Activated naive CD4-positive, alpha-beta T cell treated with anti-CD3 and anti-CD28 coated beads, Interleukin-2, amount 50 U/mL, for 72 hours (primary cell): Measurements from ENCODE around the gene DICER1. TPM values are rescaled to one million over a fixed set of nuclear protein-coding genes. Genes with fewer than 3 reads are reported as not detected.

Experiments used
- ATAC-seq, 2 donors: fragments of 150-1000 bp; cut with Tn5 transposase; 2 replicates each; pipeline ENCODE4 v1.10.0; 2021; ENCODE audit warnings: mild to moderate bottlenecking in 2 of 2, moderate library complexity in 2 of 2
- DNase-seq, 2 donors: peaks; one replicate each; pipeline ENCODE4 v3.0.0; 2021 to 2022; ENCODE audit warnings: low spot score in 2 of 2
- H3K27ac Mint-ChIP-seq, 2 donors: one replicate each; pipeline ENCODE4 v1.8.0; 2022; ENCODE audit warnings: mild to moderate bottlenecking in 2 of 2, mixed read lengths in 2 of 2
- H3K36me3 Mint-ChIP-seq, 2 donors: one replicate each; pipeline ENCODE4 v1.8.0; 2022; ENCODE audit warnings: mixed read lengths in 2 of 2
- H3K9me3 Mint-ChIP-seq, 2 donors: one replicate each; pipeline ENCODE4 v1.8.0; 2022; ENCODE audit warnings: mixed read lengths in 2 of 2
- total RNA-seq, 2 donors: library from RNA; stranded (reverse); gene quantifications; one replicate each; pipeline ENCODE4 v1.2.3, GENCODE V29; 2022

The DICER1 gene
- total RNA-seq, 2 donors from 2014 or later = 48.7 to 51.0 TPM

GRCh38 chr14:95163666-95164065 lies 6.3 kb upstream of the DICER1 start:
- Mint-ChIP-seq H3K36me3 (peaks cover 14 to 20% of the 10 kb centered on the region in 2 donors), H3K9me3 (peaks cover 7 to 15% of the 10 kb centered on the region in 2 donors), H3K27ac (no peak overlapping the region)
- DNase-seq (no peak), ATAC-seq (no peak)

- DNase-seq (no peak), ATAC-seq (no peak)
- Mint-ChIP-seq H3K27ac (no peak overlapping the region), H3K36me3 (peaks cover 14 to 20% of the 10 kb centered on the region in 2 donors), H3K9me3 (peaks cover 7 to 15% of the 10 kb centered on the region in 2 donors)
These were observed 5.8 kb upstream of the DICER1 start for GRCh38 chr14:95163132-95163531.

DNA sequence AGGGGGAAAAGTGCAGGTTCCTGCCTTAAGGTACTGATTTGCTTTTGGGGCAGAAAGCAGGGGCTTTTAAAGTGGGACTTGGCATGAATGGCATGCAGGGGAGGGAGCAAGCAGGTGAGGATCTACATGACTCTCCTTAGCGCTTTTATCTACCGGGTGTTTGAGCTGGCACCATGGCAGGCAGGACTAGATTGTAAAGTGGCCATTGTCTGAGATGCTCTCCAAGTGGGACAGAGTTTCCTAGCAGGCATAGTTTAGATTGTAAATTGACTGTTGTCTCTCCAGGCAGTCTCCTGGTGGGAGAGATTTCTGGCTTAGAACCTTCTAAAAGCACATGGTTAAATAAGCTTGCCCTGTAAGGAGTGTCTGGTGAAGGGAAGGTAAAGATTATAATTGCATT lies 5.3 kb upstream of the DICER1 start:
- no peak for ATAC-seq
- Mint-ChIP-seq H3K9me3 (peaks cover 7 to 15% of the 10 kb centered on the region in 2 donors), H3K27ac (no peak overlapping the region), H3K36me3 (peaks cover 19 to 20% of the 10 kb centered on the region in 2 donors)
- no peak for DNase-seq

DNA sequence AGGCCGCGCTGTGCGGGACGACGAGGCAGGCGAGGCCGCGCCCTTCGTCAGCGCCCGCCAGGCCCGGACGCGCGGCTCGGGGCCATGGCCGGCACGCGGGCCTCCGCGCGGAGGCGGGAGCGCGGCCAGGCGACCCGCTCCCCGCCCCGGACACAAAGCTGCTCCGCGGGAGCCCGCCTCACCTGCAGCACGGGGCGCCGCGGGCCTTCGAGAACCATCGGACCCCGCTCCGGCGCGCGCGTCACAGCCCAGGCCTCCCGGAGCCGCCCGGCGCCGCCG lies 342 bp downstream of the DICER1 start:
- ATAC-seq = peak; percentile 35 to 45
- Mint-ChIP-seq H3K27ac (peak overlapping the region; percentile 95 to 99), H3K36me3 (peaks cover 5 to 11% of the 10 kb centered on the region in 2 donors), H3K9me3 (no peaks in the 10 kb centered on the region)
- DNase-seq = no peak

GRCh38 chr14:95156161-95157047 lies 925 bp downstream of the DICER1 start:
- Mint-ChIP-seq H3K9me3 (no peaks in the 10 kb centered on the region), H3K36me3 (peaks cover 5 to 11% of the 10 kb centered on the region in 2 donors), H3K27ac (peak overlapping the region; percentile 83 to 95)
- DNase-seq = peak; percentile 46 to 61
- ATAC-seq = peak; percentile 20 to 46

DNA sequence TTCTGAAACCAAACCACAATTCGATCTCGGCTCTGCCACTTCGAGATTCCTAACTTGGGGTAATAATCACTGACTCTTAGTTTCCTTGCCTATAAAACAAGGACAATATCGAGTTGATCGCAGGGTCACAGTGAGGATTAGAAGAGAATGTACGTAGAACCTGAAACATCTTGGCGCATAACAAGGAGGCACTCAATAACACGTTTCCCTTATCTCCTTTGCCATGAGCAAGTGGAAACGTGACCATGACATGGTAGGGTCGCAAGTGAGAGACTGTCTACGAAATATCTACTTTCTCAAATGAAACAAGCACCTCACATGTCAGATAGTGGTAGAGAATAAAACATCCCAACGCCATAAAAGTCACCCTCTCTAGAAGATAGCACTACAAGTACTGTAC lies 2.3 kb downstream of the DICER1 start:
- Mint-ChIP-seq H3K9me3 (no peaks in the 10 kb centered on the region), H3K36me3 (peaks cover 5 to 11% of the 10 kb centered on the region in 2 donors), H3K27ac (peak overlapping the region; percentile 44 to 95)
- DNase-seq (no peak), ATAC-seq (no peak)

DNA sequence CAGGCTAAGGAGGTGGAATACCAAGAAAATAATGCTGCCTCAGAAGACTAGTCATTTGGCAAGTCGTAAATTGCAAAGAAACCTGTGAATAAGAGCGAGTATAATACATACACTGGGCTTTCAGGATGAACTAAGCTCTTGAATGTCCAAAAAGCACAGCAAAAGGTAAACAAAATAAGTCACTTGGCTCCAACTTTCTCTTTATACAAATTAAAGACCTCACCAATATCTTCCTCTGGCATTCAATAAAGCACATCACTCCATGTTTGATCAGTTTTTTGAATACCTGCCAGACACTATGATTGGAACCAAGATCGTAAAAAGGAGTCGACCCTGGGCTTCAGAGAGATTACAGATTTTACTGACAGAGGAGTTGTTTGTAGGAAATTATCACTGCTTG lies 3.5 kb downstream of the DICER1 start:
- ATAC-seq = no peak
- DNase-seq = no peak
- Mint-ChIP-seq H3K9me3 (no peaks in the 10 kb centered on the region), H3K36me3 (peaks cover 5 to 11% of the 10 kb centered on the region in 2 donors), H3K27ac (no peak overlapping the region)

- no peak overlapping the region for H3K27ac Mint-ChIP-seq
- ATAC-seq = no peak
- H3K9me3 Mint-ChIP-seq = peaks cover 3 to 7% of the 10 kb centered on the region in 2 donors
- H3K36me3 Mint-ChIP-seq = peaks cover 15 to 23% of the 10 kb centered on the region in 2 donors
- DNase-seq = no peak
These were observed 5.8 kb downstream of the DICER1 start for GRCh38 chr14:95151561-95151960.

- Mint-ChIP-seq H3K36me3 (peaks cover 16 to 30% of the 10 kb centered on the region in 2 donors), H3K9me3 (peaks cover 3 to 10% of the 10 kb centered on the region in 2 donors), H3K27ac (no peak overlapping the region)
- no peak for DNase-seq
- peak in 1 of 2 donors; percentile 39 for ATAC-seq
These were observed 6.4 kb downstream of the DICER1 start for GRCh38 chr14:95150910-95151309.

GRCh38 chr14:95149441-95149840 lies 7.9 kb downstream of the DICER1 start:
- DNase-seq (no peak), ATAC-seq (no peak)
- Mint-ChIP-seq H3K36me3 (peaks cover 18 to 35% of the 10 kb centered on the region in 2 donors), H3K27ac (no peak overlapping the region), H3K9me3 (peaks cover 3 to 10% of the 10 kb centered on the region in 2 donors)

GRCh38 chr14:95147597-95147996 lies 9.7 kb downstream of the DICER1 start:
- ATAC-seq = no peak
- peaks cover 18 to 35% of the 10 kb centered on the region in 2 donors for H3K36me3 Mint-ChIP-seq
- peaks cover 3 to 10% of the 10 kb centered on the region in 2 donors for H3K9me3 Mint-ChIP-seq
- no peak for DNase-seq
- no peak overlapping the region for H3K27ac Mint-ChIP-seq

- peaks cover 18 to 35% of the 10 kb centered on the region in 2 donors for H3K36me3 Mint-ChIP-seq
- ATAC-seq = no peak
- peak overlapping the region in 1 of 2 donors; percentile 31 for H3K27ac Mint-ChIP-seq
These were observed 11.1 kb downstream of the DICER1 start for GRCh38 chr14:95146079-95146771.

GRCh38 chr14:95144849-95145248 lies 12.5 kb downstream of the DICER1 start:
- no peak overlapping the region for H3K27ac Mint-ChIP-seq
- peaks cover 18 to 40% of the 10 kb centered on the region in 2 donors for H3K36me3 Mint-ChIP-seq
- no peak for ATAC-seq
- peaks cover 3 to 10% of the 10 kb centered on the region in 2 donors for H3K9me3 Mint-ChIP-seq
- no peak for DNase-seq

More at GRCh38 chr14:95146079-95146771, 11.1 kb downstream of the DICER1 start:
- DNase-seq = no peak
- H3K9me3 Mint-ChIP-seq = peaks cover 3 to 10% of the 10 kb centered on the region in 2 donors

DNA sequence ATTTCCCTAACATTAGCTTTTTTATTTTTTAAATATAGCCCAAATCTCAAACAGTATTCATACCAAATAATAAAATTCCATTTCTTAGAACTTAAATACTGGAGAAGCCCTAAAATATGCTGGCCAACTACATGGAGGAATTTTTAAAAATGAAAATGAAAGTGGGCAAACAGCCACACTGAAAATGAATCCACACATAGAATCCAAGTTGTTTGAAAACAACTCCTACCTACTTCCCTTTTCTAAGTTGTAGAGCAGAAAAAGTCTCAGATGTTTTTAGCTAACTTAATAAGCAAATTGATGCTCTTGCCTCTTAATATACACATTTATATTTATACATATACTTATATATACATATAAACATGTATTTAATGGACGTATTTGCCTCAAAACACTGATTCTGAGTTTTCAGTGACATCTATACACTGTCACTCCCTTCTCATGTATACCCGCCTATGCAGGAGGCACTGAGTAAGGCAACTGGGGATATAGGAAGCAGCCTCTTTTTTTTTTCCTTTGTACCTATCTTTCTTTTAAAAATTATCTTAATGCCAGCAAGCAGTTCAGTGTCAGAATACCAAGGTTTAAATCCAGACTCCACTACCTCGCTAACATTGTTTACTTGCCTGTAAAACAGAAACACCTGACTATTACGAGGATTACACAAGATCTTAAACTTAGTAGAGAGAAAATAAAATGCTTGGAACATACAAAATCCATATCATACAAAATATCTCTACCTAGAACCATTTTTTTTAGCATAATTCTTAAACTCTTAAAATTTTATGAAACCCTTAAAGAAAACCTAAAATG lies 13.3 kb downstream of the DICER1 start:
- H3K27ac Mint-ChIP-seq = peak overlapping the region in 1 of 2 donors; percentile 17
- ATAC-seq = no peak

DNA sequence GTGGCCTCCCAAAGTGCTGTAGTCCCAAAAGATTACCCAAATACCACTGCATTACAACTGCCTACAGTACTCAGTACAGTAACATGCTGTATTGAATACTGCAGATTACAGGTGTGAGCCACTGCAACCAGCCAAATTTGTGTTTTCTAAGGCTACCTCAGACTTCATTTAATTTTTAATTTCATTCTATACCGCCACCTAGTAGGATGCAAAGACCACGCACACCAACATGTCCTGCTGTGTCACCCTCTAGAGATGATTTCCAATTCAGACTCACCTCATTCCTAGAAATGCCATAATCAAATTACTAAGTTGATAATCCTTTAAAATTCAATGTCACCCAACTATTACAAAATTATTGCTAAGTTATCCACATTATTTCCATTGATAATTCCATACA lies 15.1 kb downstream of the DICER1 start:
- H3K27ac Mint-ChIP-seq = no peak overlapping the region
- no peak for DNase-seq
- no peak for ATAC-seq
- H3K36me3 Mint-ChIP-seq = peaks cover 11 to 29% of the 10 kb centered on the region in 2 donors
- peaks cover 0 to 7% of the 10 kb centered on the region in 2 donors for H3K9me3 Mint-ChIP-seq

More for the DNA sequence above, 13.3 kb downstream of the DICER1 start:
- H3K36me3 Mint-ChIP-seq = peaks cover 18 to 40% of the 10 kb centered on the region in 2 donors
- H3K9me3 Mint-ChIP-seq = peaks cover 3 to 10% of the 10 kb centered on the region in 2 donors
- no peak for DNase-seq

GRCh38 chr14:95141684-95142083 lies 15.6 kb downstream of the DICER1 start:
- no peak for ATAC-seq
- peaks cover 9 to 27% of the 10 kb centered on the region in 2 donors for H3K36me3 Mint-ChIP-seq
- no peak for DNase-seq
- H3K9me3 Mint-ChIP-seq = peaks cover 0 to 9% of the 10 kb centered on the region in 2 donors
- no peak overlapping the region for H3K27ac Mint-ChIP-seq
